Activated naive CD4-positive, alpha-beta T cell treated with anti-CD3 and anti-CD28 coated beads for 36 hours (primary cell): ENCODE data around the gene ATG4C. TPM values are rescaled to one million over a fixed set of nuclear protein-coding genes. Genes with fewer than 3 reads are reported as not detected.
"Not testable (repeated sequence)": the region's sequence is repeated elsewhere in the genome, so short reads cannot be mapped to it uniquely, and the experiment has no call there.

Experiments
- CTCF ChIA-PET: fragments of 350-600 bp; sonication (Branson Sonifier 250); formaldehyde crosslinking; loops from one replicate; lab custom pipeline; 2021; ENCODE audit warnings: antibody characterized with exemption; lab: Charles Lee
- DNase-seq: peaks from one replicate; pipeline ENCODE4 v3.0.0-alpha.2; 2020
- H3K27ac Mint-ChIP-seq: one replicate; pipeline ENCODE4 v1.8.0; 2021; ENCODE audit warnings: mild to moderate bottlenecking, mixed read lengths
- H3K27me3 Mint-ChIP-seq: one replicate; pipeline ENCODE4 v1.8.0; 2021; ENCODE audit warnings: low read depth, mixed read lengths
- H3K36me3 Mint-ChIP-seq: one replicate; pipeline ENCODE4 v1.8.0; 2021; ENCODE audit warnings: low read depth, mixed read lengths
- H3K4me1 Mint-ChIP-seq: one replicate; pipeline ENCODE4 v1.8.0; 2021; ENCODE audit warnings: low read depth, mixed read lengths
- H3K4me3 Mint-ChIP-seq: one replicate; pipeline ENCODE4 v1.8.0; 2021; ENCODE audit warnings: mild to moderate bottlenecking, moderate library complexity, mixed read lengths
- H3K9me3 Mint-ChIP-seq: one replicate; pipeline ENCODE4 v1.8.0; 2021; ENCODE audit warnings: mixed read lengths
- intact Hi-C: fragments of 100-400 bp; cut with micrococcal nuclease; formaldehyde crosslinking; loops from one replicate; pipeline ENCODE4 v1.15.1; 2023
- total RNA-seq, 2 experiments: library from RNA; stranded (reverse); gene quantifications; one replicate each; pipeline ENCODE4 v1.2.3, GENCODE V29; 2021

The ATG4C gene, protein sequence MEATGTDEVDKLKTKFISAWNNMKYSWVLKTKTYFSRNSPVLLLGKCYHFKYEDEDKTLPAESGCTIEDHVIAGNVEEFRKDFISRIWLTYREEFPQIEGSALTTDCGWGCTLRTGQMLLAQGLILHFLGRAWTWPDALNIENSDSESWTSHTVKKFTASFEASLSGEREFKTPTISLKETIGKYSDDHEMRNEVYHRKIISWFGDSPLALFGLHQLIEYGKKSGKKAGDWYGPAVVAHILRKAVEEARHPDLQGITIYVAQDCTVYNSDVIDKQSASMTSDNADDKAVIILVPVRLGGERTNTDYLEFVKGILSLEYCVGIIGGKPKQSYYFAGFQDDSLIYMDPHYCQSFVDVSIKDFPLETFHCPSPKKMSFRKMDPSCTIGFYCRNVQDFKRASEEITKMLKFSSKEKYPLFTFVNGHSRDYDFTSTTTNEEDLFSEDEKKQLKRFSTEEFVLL
- 10 to 100 TPM; 13.4 to 15.1 TPM for total RNA-seq

DNA sequence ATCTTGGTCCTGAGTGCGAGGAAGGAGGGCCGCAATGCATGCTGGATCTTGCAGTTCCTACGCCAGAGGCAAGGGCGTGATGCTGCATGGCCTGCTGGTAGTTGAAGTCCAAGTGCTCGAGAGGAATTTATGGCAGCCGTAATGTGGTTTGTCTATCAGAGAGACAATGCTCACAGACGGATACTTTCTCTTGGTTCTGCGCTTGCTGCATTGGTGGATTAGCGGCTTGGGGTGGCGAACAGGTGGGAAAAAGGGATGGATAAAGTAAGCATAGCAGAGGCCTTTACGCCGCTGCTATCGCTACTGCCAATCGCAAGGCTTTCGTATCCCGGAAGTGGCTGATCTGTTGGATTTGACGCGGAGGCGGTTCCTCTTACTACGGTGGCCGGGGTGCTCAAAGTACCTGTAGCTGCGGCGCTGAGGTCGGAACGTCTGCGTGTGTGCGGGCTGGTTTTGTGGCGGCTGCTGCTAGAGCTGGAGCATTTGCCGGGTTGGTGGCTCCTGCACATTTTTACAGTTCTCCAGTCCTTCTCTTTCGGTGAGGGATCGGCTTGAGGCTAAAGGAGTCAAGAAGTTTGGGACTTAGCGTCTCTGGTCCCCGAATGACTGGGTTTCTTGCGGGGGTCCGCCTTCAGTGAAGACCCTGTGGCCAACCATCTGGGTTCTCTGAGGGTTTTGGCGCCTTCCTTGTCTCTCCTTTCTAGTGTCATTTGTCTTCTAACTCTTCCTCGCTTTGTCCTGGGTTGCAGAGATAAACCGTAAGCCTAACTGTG, at the start of gene ATG4C:
Gene ATG4C, plus strand, starts transcription at position 397 of the 773 bp plus-strand sequence. CDS start 19,655 bp downstream, outside the sequence.
- H3K4me3 Mint-ChIP-seq: no peak within 1 kb of the TSS
- peaks cover 7% of the 10 kb centered on the region for H3K27me3 Mint-ChIP-seq
- no peaks in the 10 kb centered on the region for H3K9me3 Mint-ChIP-seq
- CTCF ChIA-PET: no interaction called here
- no peak within 1 kb of the TSS for H3K27ac Mint-ChIP-seq
- peak; percentile 96 for DNase-seq
- intact Hi-C loops: loop anchor here (1.0 to 10.0 kb wide), 8 partner anchors 96 to 1709 kb away; partner anchors contain the start of genes ALG6, DOCK7, EFCAB7 and ITGB3BP
- no peaks in the 10 kb centered on the region for H3K36me3 Mint-ChIP-seq
- peaks cover 13% of the 10 kb centered on the region for H3K4me1 Mint-ChIP-seq

DNA sequence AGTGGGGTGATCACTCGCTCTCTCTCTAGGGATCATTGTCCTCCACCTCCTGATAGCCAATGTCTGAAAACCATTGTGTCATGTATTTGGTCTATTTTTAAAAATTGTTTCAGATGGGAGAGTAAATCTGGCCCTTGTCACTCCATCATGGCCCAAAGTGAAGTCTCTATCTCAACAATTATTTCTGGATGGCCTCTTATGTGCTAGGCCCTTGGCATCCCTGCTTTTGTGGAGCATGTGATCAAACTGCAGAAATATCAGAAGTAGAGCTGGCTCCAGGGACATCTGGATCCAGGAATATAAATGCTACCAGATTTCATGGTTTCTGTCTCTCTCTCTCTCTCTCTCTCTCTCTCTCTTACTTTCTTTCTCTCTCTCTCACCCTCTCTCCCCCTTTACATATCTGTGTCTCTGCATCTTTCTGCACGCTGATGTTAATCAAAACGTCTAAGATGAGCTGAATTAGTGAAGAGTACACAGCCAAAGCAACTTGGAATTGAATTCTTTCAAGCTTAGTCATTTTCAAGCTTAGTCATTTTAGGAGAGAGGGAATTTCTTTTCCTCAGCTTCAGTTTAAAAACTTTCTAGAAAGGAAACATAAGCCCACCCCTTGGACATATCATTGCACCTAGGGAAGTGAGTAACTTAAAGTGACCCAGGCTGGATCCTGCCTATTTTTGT, 48.3 kb upstream of the ATG4C start:
- no peaks in the 10 kb centered on the region for H3K9me3 Mint-ChIP-seq
- H3K27me3 Mint-ChIP-seq: peaks cover 8% of the 10 kb centered on the region
- CTCF ChIA-PET: interaction anchor here (1.5 kb wide), 1 partner anchor 10 kb away, joined by 6 read pairs; no protein-coding TSS in a partner anchor
- intact Hi-C loops: no loop called here
- no peak overlapping the region for H3K4me3 Mint-ChIP-seq
- DNase-seq: no peak
- H3K4me1 Mint-ChIP-seq: no peaks in the 10 kb centered on the region
- no peak overlapping the region for H3K27ac Mint-ChIP-seq
- H3K36me3 Mint-ChIP-seq: no peaks in the 10 kb centered on the region

DNA sequence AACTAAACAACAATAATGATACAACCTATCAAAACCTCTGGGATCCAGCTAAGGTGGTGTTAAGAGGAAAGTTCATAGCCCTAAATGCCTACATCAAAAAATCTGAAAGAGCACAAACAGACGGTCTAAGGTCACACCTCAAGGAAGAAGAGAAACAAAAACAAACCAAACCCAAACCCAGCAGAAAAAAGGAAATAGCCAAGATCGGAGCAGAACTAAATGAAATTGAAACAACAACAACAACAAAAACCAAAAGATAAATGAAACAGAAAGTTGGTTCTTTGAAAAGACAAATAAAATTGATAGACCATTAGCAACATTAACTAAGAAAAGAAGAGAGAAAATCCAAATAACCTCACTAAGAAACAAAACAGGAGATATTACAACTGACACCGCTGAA, 43.2 kb upstream of the ATG4C start:
- H3K4me1 Mint-ChIP-seq, intact Hi-C loops: not testable (repeated sequence)

DNA sequence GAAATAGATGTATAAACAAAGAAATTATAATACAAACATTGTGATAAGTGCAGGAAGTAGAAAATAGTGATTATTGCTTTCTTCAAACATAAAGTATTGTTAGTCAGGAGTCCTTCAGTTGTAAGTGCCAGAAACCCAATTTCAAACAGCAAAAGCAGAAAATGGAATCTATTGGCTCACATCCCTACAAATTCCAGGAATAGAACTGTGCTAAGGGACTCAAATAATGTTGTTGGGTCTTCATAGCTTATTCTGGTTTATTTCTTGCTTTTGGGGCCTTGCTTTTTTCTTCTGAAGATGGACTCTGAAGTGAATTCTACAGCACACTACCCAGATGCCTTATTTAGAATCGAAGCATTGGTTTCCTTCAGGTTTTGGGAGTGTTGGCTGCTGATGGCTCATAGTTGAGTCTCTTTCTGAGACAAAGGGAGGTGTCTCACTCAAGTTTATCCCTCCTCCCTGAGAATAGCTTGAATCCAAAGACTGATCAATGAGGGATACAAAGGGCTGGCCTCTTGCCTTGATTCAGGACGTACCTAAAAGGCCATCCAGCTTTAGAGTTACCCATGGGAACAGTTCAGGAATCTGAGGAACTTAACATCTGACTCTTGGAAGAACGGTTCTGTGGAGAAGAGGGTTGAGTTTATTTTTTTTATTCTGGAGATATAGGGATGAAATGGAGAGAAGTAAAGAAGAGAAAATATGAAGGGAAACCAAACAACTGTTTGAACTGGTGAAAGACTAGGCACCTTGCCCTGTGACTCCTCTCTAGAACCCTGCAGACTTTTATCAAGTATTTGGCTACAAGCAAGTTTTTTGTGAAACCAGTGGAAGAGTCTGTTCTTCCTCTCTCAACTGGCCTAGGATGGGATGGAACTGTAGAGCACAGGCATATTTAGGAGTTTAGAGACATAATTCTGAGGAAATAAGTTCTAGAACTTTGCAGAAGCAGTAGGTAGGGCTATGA, 39.0 kb upstream of the ATG4C start:
- Mint-ChIP-seq H3K27ac (no peak overlapping the region), H3K4me3 (no peak overlapping the region), H3K9me3 (no peaks in the 10 kb centered on the region), H3K27me3 (peaks cover 16% of the 10 kb centered on the region), H3K36me3 (no peaks in the 10 kb centered on the region), H3K4me1 (no peaks in the 10 kb centered on the region)
- no peak for DNase-seq
- CTCF ChIA-PET: interaction anchor here (0.6 to 2.8 kb wide), 6 partner anchors 10 to 393 kb away, joined by 3 to 21 read pairs (median 5); no protein-coding TSS in a partner anchor
- intact Hi-C loops: loop anchor here (5.0 kb wide), 1 partner anchor 663 kb away; no protein-coding TSS in a partner anchor

More for the DNA sequence above, 43.2 kb upstream of the ATG4C start:
- H3K27me3 Mint-ChIP-seq: peaks cover 17% of the 10 kb centered on the region
- H3K36me3 Mint-ChIP-seq, CTCF ChIA-PET, H3K4me3 Mint-ChIP-seq, H3K9me3 Mint-ChIP-seq, DNase-seq, H3K27ac Mint-ChIP-seq: not testable (repeated sequence)

DNA sequence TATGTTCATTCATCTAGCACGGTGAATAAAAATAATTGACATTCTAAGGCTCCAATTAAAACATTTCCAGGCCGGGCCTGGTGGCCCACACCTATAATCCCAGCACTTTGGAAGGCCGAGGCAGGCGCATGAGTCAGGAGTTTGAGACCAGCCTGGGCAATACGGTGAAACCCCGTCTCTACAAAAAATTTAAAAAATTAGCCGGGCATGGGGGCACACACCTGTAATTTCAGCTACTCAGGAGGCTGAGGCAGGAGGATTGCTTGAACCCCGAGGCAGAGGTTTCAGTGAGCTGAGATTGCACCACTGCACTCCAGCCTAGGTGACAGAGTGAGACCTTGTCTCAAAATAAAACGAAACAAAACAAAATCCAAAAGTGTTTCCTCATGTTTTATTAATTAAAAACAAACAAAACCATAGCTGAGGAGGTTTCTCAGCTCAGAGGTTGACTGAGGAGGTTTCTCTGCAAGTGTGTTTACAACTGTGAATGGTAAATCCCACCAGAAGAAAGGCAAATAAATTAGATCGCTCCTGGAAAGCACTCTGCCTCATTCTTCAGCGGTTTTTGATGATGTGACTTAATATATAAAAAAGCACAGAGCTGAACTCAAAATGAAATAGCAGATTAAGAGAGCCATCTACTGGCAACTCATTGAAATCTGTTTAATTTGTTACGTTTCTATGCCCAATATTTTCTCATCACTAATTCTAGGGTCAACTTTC, 37.7 kb upstream of the ATG4C start:
- no peak overlapping the region for H3K4me3 Mint-ChIP-seq
- no peak for DNase-seq
- H3K27ac Mint-ChIP-seq: no peak overlapping the region

DNA sequence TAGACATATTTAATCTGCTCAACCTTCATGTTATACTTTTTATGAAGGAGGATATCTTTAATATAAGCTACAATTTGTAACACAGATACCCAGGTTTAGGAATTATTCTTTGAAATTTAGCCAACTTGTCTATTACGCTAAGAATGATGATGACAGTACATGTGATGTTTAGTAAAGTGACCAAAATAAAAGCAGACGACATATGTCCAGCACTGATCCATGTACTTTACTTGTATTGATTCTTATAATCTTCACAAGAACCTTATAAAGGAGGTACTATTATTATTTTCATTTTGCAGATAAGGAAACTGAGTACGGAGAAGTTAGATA, 37.2 kb upstream of the ATG4C start:
- Mint-ChIP-seq H3K27me3 (peaks cover 9% of the 10 kb centered on the region), H3K36me3 (no peaks in the 10 kb centered on the region), H3K4me1 (no peaks in the 10 kb centered on the region), H3K9me3 (no peaks in the 10 kb centered on the region), H3K4me3 (no peak overlapping the region), H3K27ac (no peak overlapping the region)
- CTCF ChIA-PET: interaction anchor here (0.6 to 2.8 kb wide), 15 partner anchors 11 to 602 kb away, joined by 3 to 21 read pairs (median 4); no protein-coding TSS in a partner anchor
- DNase-seq: no peak
- intact Hi-C loops: loop anchor here (1.0 to 5.0 kb wide), 5 partner anchors 238 to 664 kb away; no protein-coding TSS in a partner anchor

More for the DNA sequence above, 37.7 kb upstream of the ATG4C start:
- H3K27me3 Mint-ChIP-seq: peaks cover 11% of the 10 kb centered on the region
- no peaks in the 10 kb centered on the region for H3K36me3 Mint-ChIP-seq
- CTCF ChIA-PET: interaction anchor here (0.6 to 2.8 kb wide), 18 partner anchors 11 to 602 kb away, joined by 3 to 21 read pairs (median 4); no protein-coding TSS in a partner anchor
- intact Hi-C loops: loop anchor here (1.0 to 5.0 kb wide), 5 partner anchors 238 to 664 kb away; no protein-coding TSS in a partner anchor
- H3K9me3 Mint-ChIP-seq: no peaks in the 10 kb centered on the region
- H3K4me1 Mint-ChIP-seq: no peaks in the 10 kb centered on the region

DNA sequence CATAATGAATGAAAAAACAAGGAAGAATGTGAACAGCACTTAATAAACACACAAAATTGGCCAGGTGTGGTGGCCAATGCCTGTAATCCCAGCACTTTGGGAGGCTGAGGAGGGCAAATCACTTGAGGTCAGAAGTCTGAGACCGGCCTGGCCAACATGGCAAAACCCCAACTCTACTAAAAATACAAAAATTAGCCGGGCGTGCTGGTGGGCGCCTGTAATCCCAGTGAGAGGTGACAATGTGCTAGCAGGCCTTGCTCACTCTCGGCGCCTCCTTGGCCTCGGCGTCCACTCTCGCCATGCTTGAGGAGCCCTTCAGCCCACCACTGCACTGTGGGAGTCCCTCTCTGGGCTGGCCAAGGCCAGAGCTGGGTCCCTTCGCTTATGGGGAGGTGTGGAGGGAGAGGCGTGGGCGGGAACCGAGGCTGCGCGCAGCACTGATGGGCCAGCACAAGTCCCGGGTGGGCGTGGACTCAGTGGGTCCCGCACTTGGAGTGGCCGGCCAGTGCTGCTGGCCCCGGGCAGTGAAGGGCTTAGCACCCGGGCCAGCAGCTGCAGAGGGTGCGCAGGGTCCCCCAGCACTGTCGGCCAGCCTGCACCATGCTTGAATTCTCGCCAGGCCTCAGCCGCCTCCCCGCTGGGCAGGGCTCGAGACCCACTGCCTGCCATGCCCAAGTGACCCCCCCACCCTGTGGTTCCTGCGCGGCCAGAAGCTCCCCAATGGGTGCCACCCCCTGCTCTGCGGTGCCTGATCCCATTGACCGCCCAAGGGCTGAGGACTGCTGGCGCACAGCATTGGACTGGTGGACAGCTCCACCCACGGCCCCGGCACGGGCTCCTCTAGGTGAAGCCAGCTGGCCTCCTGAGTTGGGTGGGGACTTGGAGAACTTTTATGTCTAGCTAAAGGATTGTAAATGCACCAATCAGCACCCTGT, 30.6 kb upstream of the ATG4C start:
- H3K4me3 Mint-ChIP-seq: no peak overlapping the region
- no peak for DNase-seq
- intact Hi-C loops: no loop called here
- no peaks in the 10 kb centered on the region for H3K9me3 Mint-ChIP-seq
- CTCF ChIA-PET: no interaction called here
- no peaks in the 10 kb centered on the region for H3K36me3 Mint-ChIP-seq
- peaks cover 2% of the 10 kb centered on the region for H3K27me3 Mint-ChIP-seq
- no peak overlapping the region for H3K27ac Mint-ChIP-seq
- no peaks in the 10 kb centered on the region for H3K4me1 Mint-ChIP-seq

DNA sequence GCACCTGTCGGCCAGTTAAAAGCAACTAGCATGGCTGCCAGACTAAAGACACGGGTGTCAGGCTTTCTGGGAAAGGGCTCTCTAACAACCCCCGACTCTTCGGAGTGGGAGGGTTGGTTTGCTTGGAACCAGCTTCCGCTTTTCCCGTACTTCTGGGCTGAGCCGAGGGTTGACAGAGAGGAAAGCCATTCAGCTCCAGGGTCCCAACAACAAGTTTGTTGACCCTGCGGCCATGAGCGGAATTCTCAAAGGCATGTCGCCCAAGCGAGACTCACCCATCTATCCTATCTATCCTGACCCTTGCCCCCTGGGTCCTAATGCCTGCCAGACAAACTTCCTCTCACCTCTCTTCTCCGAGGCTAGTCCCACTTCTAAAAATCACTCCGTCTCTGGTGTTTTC, 29.0 kb upstream of the ATG4C start:
- H3K27ac Mint-ChIP-seq, H3K4me1 Mint-ChIP-seq, H3K36me3 Mint-ChIP-seq, H3K27me3 Mint-ChIP-seq, DNase-seq, CTCF ChIA-PET, intact Hi-C loops, H3K9me3 Mint-ChIP-seq, H3K4me3 Mint-ChIP-seq: not testable (repeated sequence)

DNA sequence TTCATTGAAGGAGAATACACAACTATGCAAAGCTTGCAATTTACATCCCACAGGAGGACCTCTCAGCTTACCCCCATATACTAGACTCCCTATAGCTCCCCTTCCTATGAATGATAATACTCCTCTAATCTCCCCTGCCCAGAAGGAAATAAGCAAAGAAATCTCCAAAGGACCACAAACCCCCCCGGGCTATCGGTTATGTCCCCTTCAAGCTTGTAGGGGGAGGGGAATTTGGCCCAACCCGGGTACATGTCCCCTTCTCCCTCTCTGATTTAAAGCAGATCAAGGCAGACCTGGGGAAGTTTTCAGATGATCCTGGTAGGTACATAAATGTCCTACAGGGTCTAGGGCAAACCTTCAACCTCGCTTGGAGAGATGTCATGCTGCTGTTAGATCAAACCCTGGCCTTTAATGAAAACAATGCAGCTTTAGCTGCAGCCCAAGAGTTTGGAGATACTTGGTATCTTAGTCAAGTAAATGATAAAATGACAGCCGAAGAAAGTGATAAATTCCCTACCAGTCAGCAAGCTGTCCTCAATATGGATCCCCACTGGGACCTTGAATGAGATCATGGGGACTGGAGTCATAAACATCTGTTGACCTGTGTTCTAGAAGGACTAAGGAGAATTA, 27.6 kb upstream of the ATG4C start:
- H3K27ac Mint-ChIP-seq, DNase-seq, intact Hi-C loops, H3K27me3 Mint-ChIP-seq, H3K36me3 Mint-ChIP-seq, H3K4me1 Mint-ChIP-seq, H3K4me3 Mint-ChIP-seq, H3K9me3 Mint-ChIP-seq: not testable (repeated sequence)
- CTCF ChIA-PET: interaction anchor here (0.6 to 1.6 kb wide), 2 partner anchors 247 to 607 kb away, joined by 3 to 7 read pairs; no protein-coding TSS in a partner anchor
